ENCODE results near the gene GPN2.
A peak's percentile ranks its signal among the peaks of the same experiment; 100 is the strongest.

The GPN2 gene

DNA sequence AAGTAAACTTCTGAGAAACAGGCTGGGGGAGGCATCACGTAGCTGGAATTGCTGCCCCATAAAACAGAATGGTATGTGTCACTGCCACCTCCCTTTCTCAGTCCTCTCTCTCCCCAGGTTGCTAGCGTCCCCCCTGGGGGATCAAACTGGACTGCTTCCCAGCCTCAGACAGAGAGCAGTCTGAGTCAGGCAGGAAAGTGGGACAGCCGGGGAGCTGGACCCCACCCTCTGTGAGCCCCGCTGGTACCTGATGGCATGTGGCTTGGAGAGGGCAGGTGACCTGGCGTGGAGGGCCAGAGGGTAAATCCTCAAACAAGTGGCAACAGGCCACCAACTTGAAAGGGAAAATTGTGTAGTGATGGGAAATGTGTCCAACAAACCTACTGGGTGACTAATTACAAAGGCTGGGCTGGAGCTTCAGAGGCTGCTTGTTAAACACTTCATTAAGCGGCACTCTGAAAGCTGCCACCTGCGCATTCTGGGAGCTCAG is 28.1 kb downstream of the GPN2 start (continued):
- TF ChIP-seq, protein P1, sequence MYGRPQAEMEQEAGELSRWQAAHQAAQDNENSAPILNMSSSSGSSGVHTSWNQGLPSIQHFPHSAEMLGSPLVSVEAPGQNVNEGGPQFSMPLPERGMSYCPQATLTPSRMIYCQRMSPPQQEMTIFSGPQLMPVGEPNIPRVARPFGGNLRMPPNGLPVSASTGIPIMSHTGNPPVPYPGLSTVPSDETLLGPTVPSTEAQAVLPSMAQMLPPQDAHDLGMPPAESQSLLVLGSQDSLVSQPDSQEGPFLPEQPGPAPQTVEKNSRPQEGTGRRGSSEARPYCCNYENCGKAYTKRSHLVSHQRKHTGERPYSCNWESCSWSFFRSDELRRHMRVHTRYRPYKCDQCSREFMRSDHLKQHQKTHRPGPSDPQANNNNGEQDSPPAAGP (tag by site-specific recombination; IDR thresholded peaks at IDR 0.05) = peak; percentile 38; the same call in 1 of the 2 replicates
- no peak for TF ChIP-seq SALL2 (tag by site-specific recombination; IDR thresholded peaks at IDR 0.05; ENCODE audit: borderline replicate concordance)

DNA sequence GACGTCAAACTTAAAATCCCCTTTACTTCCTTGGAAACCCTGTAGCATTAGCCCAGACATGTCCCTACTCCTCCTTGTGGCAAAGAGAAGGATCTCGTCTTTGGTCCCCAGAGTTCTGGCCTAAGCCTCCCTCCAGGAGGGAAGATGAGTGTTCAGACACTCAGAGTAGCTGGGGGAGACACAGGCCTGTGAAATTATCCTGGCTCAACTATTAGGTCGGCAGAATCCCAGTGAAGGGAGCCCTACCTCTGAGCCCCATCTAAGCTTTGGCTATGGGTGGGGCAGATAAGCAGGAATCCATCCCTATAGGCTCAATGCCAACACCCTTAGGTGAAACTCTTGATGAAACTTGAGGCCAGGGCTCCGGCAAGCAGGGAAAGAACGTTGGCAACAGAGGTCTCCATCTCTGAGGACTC is 28.8 kb downstream of the GPN2 start:
- TF ChIP-seq ZNF585B (tag by site-specific recombination; IDR thresholded peaks at IDR 0.05) = no peak
- no peak for TF ChIP-seq ZNF140 (tag by site-specific recombination; IDR thresholded peaks at IDR 0.05)
- ChIA-PET POLR2A (no interaction called here), CTCF (interaction anchor here (0.6 to 1.4 kb wide), 3 partner anchors 16 to 76 kb away, joined by 3 to 5 read pairs (median 4); no protein-coding TSS in a partner anchor)
- no peaks in the 10 kb centered on the region for H3K9me3 ChIP-seq (ENCODE audit: control insufficient read depth, insufficient read depth, low read depth, low read length)
- H3K36me3 ChIP-seq (ENCODE audit: control insufficient read depth in 2 of 2, insufficient read depth in 1 of 2, low read length in 2 of 2) = peaks cover 0 to 2% of the 10 kb centered on the region in 2 experiments; a peak in 1 of 3 replicates
- no peak overlapping the region for H3K27ac ChIP-seq (ENCODE audit: extremely low read depth, low read depth, low read length)
- 0 out of 2 replicates have a peak, but pooled peaks cover 2% of the 10 kb centered on the region for H3K4me1 ChIP-seq (ENCODE audit: control insufficient read depth, insufficient read depth, low read length)
- H3K4me3 ChIP-seq (ENCODE audit: low read depth, low read length) = no peak overlapping the region

DNA sequence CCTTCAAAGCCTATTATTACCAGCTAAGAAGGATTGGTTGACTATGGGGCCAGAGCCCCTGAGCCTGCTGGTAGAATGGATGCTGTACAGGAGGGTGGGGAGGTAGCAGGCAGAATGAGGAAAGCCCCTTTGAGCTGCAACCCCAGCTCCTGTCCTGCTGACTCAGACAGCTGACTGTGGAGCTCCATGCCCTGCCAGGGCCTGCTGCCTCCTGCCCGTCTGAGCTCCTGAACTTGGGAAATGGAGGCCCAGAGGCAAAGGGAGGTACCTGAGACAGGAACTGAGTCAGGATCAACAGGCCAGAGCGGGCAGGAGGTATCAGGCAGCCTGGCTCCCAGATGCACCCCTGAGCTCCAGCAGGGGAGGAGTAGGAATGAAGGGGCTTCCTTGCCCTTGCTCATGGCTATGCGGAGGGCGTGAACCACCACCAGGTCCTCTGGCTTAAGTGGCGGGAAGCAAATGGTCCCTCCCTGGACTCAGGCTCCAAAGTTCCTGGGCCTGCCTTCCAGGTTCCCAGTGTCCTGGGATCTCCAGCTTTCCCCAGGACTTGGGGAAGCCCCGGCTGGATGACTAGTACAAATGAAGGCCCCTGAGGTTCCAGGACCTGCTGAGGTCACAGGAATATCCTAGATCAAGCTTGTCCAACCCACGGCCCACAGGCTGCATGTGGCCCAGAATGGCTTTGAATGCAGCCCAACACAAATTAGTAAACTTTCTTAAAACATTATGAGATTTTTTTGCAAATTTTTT is 31.0 kb downstream of the GPN2 start:
- Histone ChIP-seq H3K36me3 (ENCODE audit: control insufficient read depth in 2 of 2, insufficient read depth in 1 of 2, low read length in 2 of 2) (peaks cover 0 to 24% of the 10 kb centered on the region in 2 experiments; a peak in 1 of 3 replicates), H3K4me1 (ENCODE audit: control insufficient read depth, insufficient read depth, low read length) (0 out of 2 replicates have a peak, but pooled peaks cover 2% of the 10 kb centered on the region), H3K9me3 (ENCODE audit: control insufficient read depth, insufficient read depth, low read depth, low read length) (no peaks in the 10 kb centered on the region), H3K4me3 (ENCODE audit: low read depth, low read length) (no peak overlapping the region), H3K27ac (ENCODE audit: extremely low read depth, low read depth, low read length) (no peak overlapping the region)
- ChIA-PET POLR2A (interaction anchor here (0.5 to 1.5 kb wide), 4 partner anchors 8 to 31 kb away, joined by 3 to 5 read pairs (median 3); partner anchors contain the start of gene GPN2), CTCF (interaction anchor here (0.6 to 2.6 kb wide), 7 partner anchors 11 to 257 kb away, joined by 3 to 11 read pairs (median 4); partner anchors contain the start of gene ZDHHC18)
- no peak for TF ChIP-seq ZNF514 (tag by site-specific recombination; IDR thresholded peaks at IDR 0.05)
- TF ChIP-seq ZNF146 (tag by site-specific recombination; IDR thresholded peaks at IDR 0.05) = no peak
- TF ChIP-seq ZNF843 (tag by site-specific recombination; IDR thresholded peaks at IDR 0.05) = no peak
- TF ChIP-seq ZFP69B (tag by site-specific recombination; IDR thresholded peaks at IDR 0.05) = no peak
- no peak for TF ChIP-seq ZNF837 (tag by site-specific recombination; IDR thresholded peaks at IDR 0.05)
- TF ChIP-seq ZNF560 (tag by site-specific recombination; IDR thresholded peaks at IDR 0.05; ENCODE audit: borderline replicate concordance) = no peak
- TF ChIP-seq KLF10 (tag by site-specific recombination; IDR thresholded peaks at IDR 0.05) = no peak
- TF ChIP-seq SALL2 (tag by site-specific recombination; IDR thresholded peaks at IDR 0.05; ENCODE audit: borderline replicate concordance) = no peak
- no peak for TF ChIP-seq ZNF23 (tag by site-specific recombination; IDR thresholded peaks at IDR 0.05; ENCODE audit: borderline replicate concordance)
- TF ChIP-seq ZSCAN4 (tag by site-specific recombination; IDR thresholded peaks at IDR 0.05) = no peak
- no peak for TF ChIP-seq KLF7 (tag by site-specific recombination; IDR thresholded peaks at IDR 0.05; ENCODE audit: borderline replicate concordance)
- no peak for TF ChIP-seq ZBTB49 (tag by site-specific recombination; IDR thresholded peaks at IDR 0.05; ENCODE audit: low read depth)
- TF ChIP-seq EGR2 (tag by site-specific recombination; IDR thresholded peaks at IDR 0.05; ENCODE audit: low read depth) = no peak
- TF ChIP-seq SP3 (tag by site-specific recombination; IDR thresholded peaks at IDR 0.05) = no peak
- no peak for TF ChIP-seq ZSCAN23 (tag by site-specific recombination; IDR thresholded peaks at IDR 0.05)

Data from HEK293 (cell line).